HL-60 (cell line): ENCODE data around the gene HS6ST3.
"Not testable (repeated sequence)": the region's sequence is repeated elsewhere in the genome, so short reads cannot be mapped to it uniquely, and the experiment has no call there.

Experiments
- DNase-seq, 2 experiments: peaks; one replicate each; pipeline ENCODE4 v3.0.0-alpha.2; 2010 to 2020; ENCODE audit warnings: low read depth in 1 of 2, low spot score in 1 of 2
- H3K27ac ChIP-seq: fragments of 250-450 bp; sonication (Bioruptor Pico); replicated peaks from 2 replicates; pipeline ENCODE4 v1.5.1; 2020; ENCODE audit warnings: mild to moderate bottlenecking, moderate library complexity
- H3K27me3 ChIP-seq: fragments of 250-450 bp; sonication (Bioruptor Pico); 2 replicates; pipeline ENCODE4 v1.5.1; 2021; ENCODE audit warnings: mild to moderate bottlenecking, moderate library complexity; ENCODE audit not compliant: insufficient read depth, poor library complexity, severe bottlenecking
- H3K4me3 ChIP-seq: replicated peaks from 2 replicates; pipeline ENCODE4 v1.5.1; 2011; ENCODE audit warnings: mild to moderate bottlenecking, control low read depth, low read length; ENCODE audit not compliant: insufficient read depth
- GABPA ChIP-seq: IDR thresholded peaks from 2 replicates; pipeline ENCODE4 v1.6.1; 2012; ENCODE audit warnings: low read depth
- POLR2AphosphoS5 ChIP-seq: IDR thresholded peaks from 2 replicates; pipeline ENCODE4 v1.6.1; 2012; ENCODE audit warnings: low read depth
- SPI1 ChIP-seq: IDR thresholded peaks from 2 replicates; pipeline ENCODE4 v1.6.1; 2012; ENCODE audit warnings: low read depth, mild to moderate bottlenecking, borderline replicate concordance
- long read RNA-seq: library from polyadenylated mRNA; unstranded; transcript quantifications from one replicate; pipeline ENCODE4 v2.0.0, GENCODE V29; 2020
- TF ChIP-seq, protein P1 (sequence below): IDR thresholded peaks from one replicate; pipeline ENCODE4 v1.5.1; 2011; ENCODE audit warnings: low read length, control low read depth, inconsistent platforms; ENCODE audit not compliant: insufficient read depth
- TF ChIP-seq, protein P2 (sequence below): IDR thresholded peaks from 2 replicates; pipeline ENCODE4 v1.6.1; 2012; ENCODE audit warnings: low read depth; ENCODE audit not compliant: insufficient replicate concordance

Gene HS6ST3
- long read RNA-seq, partial matches to known transcripts, result 0 of 1 reads
- long read RNA-seq, other reads (novel, unspliced or antisense), result 1 of 1 reads

DNA sequence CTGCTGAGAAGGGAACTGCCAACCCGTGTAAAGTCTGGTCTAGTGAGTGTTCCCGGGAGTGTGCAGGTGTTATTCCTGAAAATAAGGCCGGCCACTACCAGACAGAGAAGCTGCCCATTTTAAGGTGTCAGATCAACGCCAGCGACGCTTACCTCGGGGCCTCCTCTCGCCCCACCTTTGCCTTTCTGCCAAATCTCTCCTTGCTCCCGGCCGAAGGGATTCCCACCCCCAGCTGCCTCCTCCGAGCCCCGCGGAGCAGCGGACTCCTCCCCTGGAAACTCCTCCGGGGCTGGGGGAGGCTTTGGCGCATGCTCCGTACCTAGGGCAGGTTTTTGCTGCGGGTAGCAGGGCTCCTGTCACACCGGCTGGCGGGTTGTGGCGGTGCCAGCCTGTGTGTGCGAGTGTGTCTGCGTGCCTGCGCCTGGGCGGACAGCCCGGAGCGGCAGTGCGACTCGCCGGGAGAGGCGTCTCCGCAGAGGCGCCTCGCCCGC is at the start of gene HS6ST3:
TSS of gene HS6ST3 (plus strand) at position 359 of the 491 bp plus-strand sequence.
- DNase-seq, result peak in 1 of 2 experiments; percentile 20
- Histone ChIP-seq H3K27me3 (peaks cover 73% of the 10 kb centered on the region), H3K27ac (no peak within 1 kb of the TSS), H3K4me3 (peak within 1 kb of the TSS; percentile 34)
- TF ChIP-seq, protein P1, sequence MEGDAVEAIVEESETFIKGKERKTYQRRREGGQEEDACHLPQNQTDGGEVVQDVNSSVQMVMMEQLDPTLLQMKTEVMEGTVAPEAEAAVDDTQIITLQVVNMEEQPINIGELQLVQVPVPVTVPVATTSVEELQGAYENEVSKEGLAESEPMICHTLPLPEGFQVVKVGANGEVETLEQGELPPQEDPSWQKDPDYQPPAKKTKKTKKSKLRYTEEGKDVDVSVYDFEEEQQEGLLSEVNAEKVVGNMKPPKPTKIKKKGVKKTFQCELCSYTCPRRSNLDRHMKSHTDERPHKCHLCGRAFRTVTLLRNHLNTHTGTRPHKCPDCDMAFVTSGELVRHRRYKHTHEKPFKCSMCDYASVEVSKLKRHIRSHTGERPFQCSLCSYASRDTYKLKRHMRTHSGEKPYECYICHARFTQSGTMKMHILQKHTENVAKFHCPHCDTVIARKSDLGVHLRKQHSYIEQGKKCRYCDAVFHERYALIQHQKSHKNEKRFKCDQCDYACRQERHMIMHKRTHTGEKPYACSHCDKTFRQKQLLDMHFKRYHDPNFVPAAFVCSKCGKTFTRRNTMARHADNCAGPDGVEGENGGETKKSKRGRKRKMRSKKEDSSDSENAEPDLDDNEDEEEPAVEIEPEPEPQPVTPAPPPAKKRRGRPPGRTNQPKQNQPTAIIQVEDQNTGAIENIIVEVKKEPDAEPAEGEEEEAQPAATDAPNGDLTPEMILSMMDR, result no peak
- TF ChIP-seq SPI1, result no peak
- no peak for TF ChIP-seq GABPA
- TF ChIP-seq POLR2AphosphoS5, result no peak
- TF ChIP-seq, protein P2, sequence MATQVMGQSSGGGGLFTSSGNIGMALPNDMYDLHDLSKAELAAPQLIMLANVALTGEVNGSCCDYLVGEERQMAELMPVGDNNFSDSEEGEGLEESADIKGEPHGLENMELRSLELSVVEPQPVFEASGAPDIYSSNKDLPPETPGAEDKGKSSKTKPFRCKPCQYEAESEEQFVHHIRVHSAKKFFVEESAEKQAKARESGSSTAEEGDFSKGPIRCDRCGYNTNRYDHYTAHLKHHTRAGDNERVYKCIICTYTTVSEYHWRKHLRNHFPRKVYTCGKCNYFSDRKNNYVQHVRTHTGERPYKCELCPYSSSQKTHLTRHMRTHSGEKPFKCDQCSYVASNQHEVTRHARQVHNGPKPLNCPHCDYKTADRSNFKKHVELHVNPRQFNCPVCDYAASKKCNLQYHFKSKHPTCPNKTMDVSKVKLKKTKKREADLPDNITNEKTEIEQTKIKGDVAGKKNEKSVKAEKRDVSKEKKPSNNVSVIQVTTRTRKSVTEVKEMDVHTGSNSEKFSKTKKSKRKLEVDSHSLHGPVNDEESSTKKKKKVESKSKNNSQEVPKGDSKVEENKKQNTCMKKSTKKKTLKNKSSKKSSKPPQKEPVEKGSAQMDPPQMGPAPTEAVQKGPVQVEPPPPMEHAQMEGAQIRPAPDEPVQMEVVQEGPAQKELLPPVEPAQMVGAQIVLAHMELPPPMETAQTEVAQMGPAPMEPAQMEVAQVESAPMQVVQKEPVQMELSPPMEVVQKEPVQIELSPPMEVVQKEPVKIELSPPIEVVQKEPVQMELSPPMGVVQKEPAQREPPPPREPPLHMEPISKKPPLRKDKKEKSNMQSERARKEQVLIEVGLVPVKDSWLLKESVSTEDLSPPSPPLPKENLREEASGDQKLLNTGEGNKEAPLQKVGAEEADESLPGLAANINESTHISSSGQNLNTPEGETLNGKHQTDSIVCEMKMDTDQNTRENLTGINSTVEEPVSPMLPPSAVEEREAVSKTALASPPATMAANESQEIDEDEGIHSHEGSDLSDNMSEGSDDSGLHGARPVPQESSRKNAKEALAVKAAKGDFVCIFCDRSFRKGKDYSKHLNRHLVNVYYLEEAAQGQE, result no peak

DNA sequence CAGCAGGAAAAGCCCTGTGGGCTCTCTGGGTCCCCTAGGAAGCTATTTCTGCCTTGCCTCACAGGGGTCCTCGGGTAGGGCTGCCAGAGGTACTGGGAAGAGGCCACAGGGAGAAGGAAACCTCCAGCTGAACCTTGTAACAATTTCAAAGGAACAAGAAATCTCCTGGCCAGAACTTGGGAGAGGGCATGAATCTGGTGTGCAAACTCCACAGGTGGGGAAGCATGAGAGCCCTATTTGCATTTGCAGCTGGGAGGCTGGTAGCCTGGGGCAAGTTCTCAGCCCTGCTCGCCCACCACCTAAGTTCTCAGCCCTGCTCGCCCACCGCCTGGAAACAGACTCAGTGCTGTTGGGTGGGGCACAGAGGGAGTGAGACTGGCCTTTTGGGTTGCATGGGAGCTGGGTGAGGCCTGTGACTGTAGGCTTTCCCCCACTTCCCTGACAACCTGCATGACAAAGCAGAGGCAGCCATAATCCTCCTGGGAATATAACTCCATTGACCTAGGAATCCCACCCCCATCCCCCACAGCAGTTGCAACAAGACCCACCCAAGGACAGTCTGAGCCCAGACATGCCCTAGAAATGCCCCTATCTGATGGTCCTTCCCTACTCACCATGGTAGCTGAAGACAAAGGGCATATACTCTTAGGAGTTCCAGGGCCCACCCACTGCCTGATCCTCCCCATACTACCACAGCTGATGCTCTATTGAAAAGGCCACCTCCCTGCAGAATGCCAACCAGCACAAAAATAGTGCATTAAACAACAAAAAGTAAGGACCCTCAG is 48.4 kb upstream of the HS6ST3 start:
- Histone ChIP-seq H3K27me3 (no peaks in the 10 kb centered on the region), H3K27ac (no peak overlapping the region), H3K4me3 (no peak overlapping the region)
- no peak for DNase-seq
- TF ChIP-seq POLR2AphosphoS5, result no peak

DNA sequence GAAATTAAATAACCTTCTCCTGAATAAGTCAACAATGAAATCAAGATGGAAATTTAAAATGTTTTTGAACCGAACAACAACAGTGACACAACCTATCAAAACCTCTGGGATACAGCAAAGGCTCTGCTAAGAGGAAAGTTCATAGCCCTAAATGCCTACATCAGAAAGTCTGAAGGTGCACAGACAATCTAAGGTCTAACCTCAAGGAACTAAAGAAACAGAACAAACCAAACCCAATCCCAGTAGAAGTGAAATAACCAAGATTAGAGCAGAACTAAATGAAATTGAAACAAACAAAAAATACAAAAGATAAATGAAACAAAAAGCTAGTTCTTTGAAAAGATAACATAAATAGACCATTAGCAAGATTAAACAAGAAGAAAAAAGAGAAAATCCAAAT is 45.7 kb upstream of the HS6ST3 start:
- Histone ChIP-seq H3K27me3 (no peaks in the 10 kb centered on the region), H3K27ac (no peak overlapping the region), H3K4me3 (no peak overlapping the region)
- TF ChIP-seq GABPA, result no peak
- TF ChIP-seq SPI1, result no peak
- no peak for TF ChIP-seq POLR2AphosphoS5
- TF ChIP-seq, protein P2, result no peak
- TF ChIP-seq, protein P1, result no peak
- no peak for DNase-seq

DNA sequence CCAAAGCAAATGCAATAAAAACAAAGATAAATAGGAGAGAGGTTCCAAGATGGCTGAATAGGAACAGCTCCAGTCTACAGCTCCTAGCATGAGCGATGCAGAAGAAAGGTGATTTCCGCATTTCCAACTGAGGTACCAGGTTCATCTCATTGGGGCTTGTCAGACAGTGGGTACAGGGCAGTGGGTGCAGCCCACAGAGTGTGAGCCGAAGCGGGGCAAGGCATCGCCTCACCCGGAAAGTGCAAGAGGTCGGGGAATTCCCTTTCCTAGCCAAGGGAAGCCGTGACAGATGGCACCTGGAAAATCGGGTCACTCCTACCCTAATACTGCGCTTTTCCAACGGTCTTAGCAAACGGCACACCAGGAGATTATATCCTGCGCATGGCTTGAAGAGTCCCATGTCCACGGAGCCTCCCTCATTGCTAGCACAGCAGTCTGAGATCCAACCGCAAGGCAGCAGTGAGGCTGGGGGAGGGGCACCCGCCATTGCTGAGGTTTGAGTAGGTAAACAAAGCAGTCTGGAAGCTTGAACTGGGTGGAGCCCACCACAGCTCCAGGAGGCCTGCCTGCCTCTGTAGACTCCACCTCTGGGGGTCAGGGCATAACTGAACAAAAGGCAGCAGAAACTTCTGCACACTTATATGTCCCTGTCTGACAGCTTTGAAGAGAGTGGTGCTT is 43.3 kb upstream of the HS6ST3 start:
- H3K27me3 ChIP-seq, DNase-seq, H3K4me3 ChIP-seq, H3K27ac ChIP-seq: not testable (repeated sequence)

DNA sequence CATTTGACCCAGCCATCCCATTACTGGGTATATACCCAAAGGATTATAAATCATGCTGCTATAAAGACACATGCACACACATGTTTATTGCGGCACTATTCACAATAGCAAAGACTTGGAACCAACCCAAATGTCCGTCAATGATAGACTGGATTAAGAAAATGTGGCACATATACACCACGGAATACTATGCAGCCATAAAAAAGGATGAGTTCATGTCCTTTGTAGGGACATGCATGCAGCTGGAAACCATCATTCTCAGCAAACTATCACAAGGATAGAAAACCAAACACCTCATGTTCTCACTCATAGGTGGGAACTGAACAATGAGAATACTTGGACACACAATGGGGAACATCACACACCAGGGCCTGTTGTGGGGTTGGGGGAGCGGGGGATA is 39.0 kb upstream of the HS6ST3 start:
- H3K27ac ChIP-seq, DNase-seq, H3K27me3 ChIP-seq, H3K4me3 ChIP-seq: not testable (repeated sequence)

DNA sequence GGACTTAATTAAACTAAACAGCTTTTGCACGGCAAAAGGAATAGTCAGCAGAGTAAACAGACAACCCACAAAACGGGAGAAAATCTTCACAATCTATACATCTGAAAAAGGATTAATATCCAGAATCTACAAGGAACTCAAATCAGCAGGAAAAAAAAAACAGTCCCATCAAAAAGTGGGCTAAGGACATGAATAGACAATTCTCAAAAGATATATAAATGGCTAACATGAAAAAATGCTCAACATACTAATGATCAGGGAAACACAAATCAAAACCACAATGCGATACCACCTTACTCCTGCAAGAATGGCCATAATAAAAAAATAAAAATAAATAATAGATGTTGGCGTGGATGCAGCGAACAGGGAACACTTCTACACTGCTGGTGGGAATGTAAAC is 38.4 kb upstream of the HS6ST3 start:
- not testable (repeated sequence) for H3K27ac ChIP-seq, DNase-seq, H3K4me3 ChIP-seq, H3K27me3 ChIP-seq

DNA sequence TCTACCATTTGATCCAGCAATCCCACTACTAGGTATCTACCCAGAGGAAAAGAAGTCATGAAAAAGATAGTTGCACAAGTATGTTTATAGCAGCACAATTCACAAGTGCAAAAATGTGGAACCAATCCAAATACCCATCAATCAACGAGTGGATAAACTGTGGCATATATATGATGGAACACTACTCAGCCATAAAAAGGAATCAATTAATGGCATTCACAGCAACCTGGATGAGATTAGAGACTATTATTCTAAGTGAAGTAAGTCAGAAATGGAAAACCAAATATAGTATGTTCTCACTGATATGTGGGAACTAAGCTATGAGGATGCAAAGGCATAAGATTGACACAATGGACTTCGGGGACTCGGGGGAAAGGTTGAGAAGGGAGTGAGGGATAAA is 38.0 kb upstream of the HS6ST3 start:
- DNase-seq, H3K27ac ChIP-seq, H3K27me3 ChIP-seq, H3K4me3 ChIP-seq: not testable (repeated sequence)
